HCT116 (cell line): ENCODE results near the gene FMNL1. TPM values are rescaled to one million over a fixed set of nuclear protein-coding genes. Genes with fewer than 3 reads are reported as not detected.

Experiments used
- ATAC-seq: fragments of 200-7000 bp; cut with Tn5 transposase; 2 replicates; pipeline ENCODE4 v1.9.1; 2020; ENCODE audit warnings: mild to moderate bottlenecking, moderate library complexity
- BruUV-seq: library from RNA; stranded (reverse); fragments of 400-500 nt; replicated peaks from 2 replicates; lab custom pipeline; 2021; lab: Mats Ljungman, UMichigan
- CTCF ChIA-PET: fragments of 300-600 bp; sonication (Branson Sonifier 250); formaldehyde crosslinking; loops from one replicate; lab custom pipeline; 2021; ENCODE audit warnings: antibody characterized with exemption; lab: Charles Lee
- POLR2A ChIA-PET: fragments of 300-600, 350-600 bp; sonication (Branson Sonifier 250); formaldehyde crosslinking; loops from one replicate; lab custom pipeline; 2021; ENCODE audit warnings: antibody characterized with exemption; lab: Charles Lee
- RAD21 ChIA-PET, 2 experiments: fragments of 300-600 bp; sonication (Branson Sonifier 250); formaldehyde crosslinking; loops; one replicate each; lab custom pipeline; 2023; ENCODE audit warnings: low total read pairs in 2 of 2; ENCODE audit not compliant: uncharacterized antibody in 2 of 2, unreplicated experiment in 2 of 2, low non-redundant PET in 1 of 2; lab: Charles Lee
- DNase-seq: peaks from one replicate; pipeline ENCODE4 v3.0.0-alpha.2; 2010; ENCODE audit warnings: low read depth, low spot score
- H2AFZ ChIP-seq: fragments of 200-600 bp; shearing (Covaris generic), sonication (generic); 2 replicates; pipeline ENCODE4 v1.6.1; 2017; ENCODE audit warnings: low read depth, mixed run types, mixed read lengths, antibody characterized with exemption, low read length; ENCODE audit not compliant: poor library complexity, severe bottlenecking
- H3K27ac ChIP-seq: 2 replicates; pipeline ENCODE4 v1.5.1; 2012; ENCODE audit warnings: low read depth, low read length
- H3K27me3 ChIP-seq: fragments of 200-600 bp; sonication (generic); 2 replicates; pipeline ENCODE4 v1.6.1; 2016; ENCODE audit warnings: mixed run types, low read length, mixed read lengths; ENCODE audit not compliant: insufficient read depth
- H3K36me3 ChIP-seq, 2 experiments: fragments of 200-500 bp in 1 of 2; fragments of 200-600 bp in 1 of 2; sonication (Bioruptor generic) in 1 of 2; sonication (generic) in 1 of 2; 2 replicates each; pipeline versions ENCODE4 v1.5.1 to v1.6.1; 2014 to 2016; ENCODE audit warnings: low read length in 2 of 2, inconsistent platforms in 1 of 2, mixed read lengths in 1 of 2, mixed run types in 1 of 2; ENCODE audit not compliant: insufficient read depth in 2 of 2, control insufficient read depth in 1 of 2
- H3K4me1 ChIP-seq, 2 experiments: fragments of 200-600 bp in 1 of 2; sonication (generic) in 1 of 2; 2 replicates each; pipeline versions ENCODE4 v1.5.1 to v1.6.1; 2012 to 2017; ENCODE audit warnings: low read length in 2 of 2, inconsistent platforms in 1 of 2, mild to moderate bottlenecking in 1 of 2, mixed read lengths in 1 of 2, mixed run types in 1 of 2, moderate library complexity in 1 of 2; ENCODE audit not compliant: insufficient read depth in 2 of 2, control insufficient read depth in 1 of 2
- H3K4me2 ChIP-seq: fragments of 200-600 bp; sonication (generic); 2 replicates; pipeline ENCODE4 v1.6.1; 2017; ENCODE audit warnings: mixed run types, low read length, mixed read lengths
- H3K4me3 ChIP-seq, 2 experiments: fragments of 200-600 bp in 1 of 2; sonication (generic) in 1 of 2; replicated peaks in 1 of 2; 2 replicates each; pipeline ENCODE4 v1.5.1; 2011 to 2016; ENCODE audit warnings: low read length in 2 of 2, control low read depth in 1 of 2, low read depth in 1 of 2, mild to moderate bottlenecking in 1 of 2, mixed read lengths in 1 of 2, mixed run types in 1 of 2
- H3K79me2 ChIP-seq: fragments of 200-600 bp; sonication (generic); 2 replicates; pipeline ENCODE4 v1.6.1; 2017; ENCODE audit warnings: mild to moderate bottlenecking, mixed run types, low read length, moderate library complexity, mixed read lengths; ENCODE audit not compliant: insufficient read depth
- H3K9ac ChIP-seq: fragments of 200-600 bp; sonication (generic); 2 replicates; pipeline ENCODE4 v1.6.1; 2016; ENCODE audit warnings: low read length, mixed read lengths
- H3K9me2 ChIP-seq: fragments of 200-600 bp; sonication (generic), shearing (Covaris generic); 2 replicates; pipeline ENCODE4 v1.6.1; 2017; ENCODE audit warnings: mixed run types, mild to moderate bottlenecking, moderate library complexity; ENCODE audit not compliant: insufficient read depth
- H3K9me3 ChIP-seq, 2 experiments: fragments of 200-500 bp in 1 of 2; fragments of 200-600 bp in 1 of 2; sonication (Bioruptor generic) in 1 of 2; sonication (generic) in 1 of 2; 2 replicates each; pipeline ENCODE4 v1.6.1; 2014 to 2017; ENCODE audit warnings: low read length in 2 of 2, mixed read lengths in 2 of 2, inconsistent platforms in 1 of 2, low read depth in 1 of 2, mild to moderate bottlenecking in 1 of 2, mixed run types in 1 of 2, moderate library complexity in 1 of 2; ENCODE audit not compliant: control insufficient read depth in 1 of 2, insufficient read depth in 1 of 2
- H4K20me1 ChIP-seq: fragments of 200-600 bp; sonication (generic), shearing (Covaris generic); 2 replicates; pipeline ENCODE4 v1.6.1; 2017; ENCODE audit warnings: mixed run types, mild to moderate bottlenecking, moderate library complexity; ENCODE audit not compliant: insufficient read depth
- EZH2 ChIP-seq: fragments of 200-600 bp; sonication (generic); IDR thresholded peaks from 2 replicates; pipeline ENCODE4 v1.6.1; 2017; ENCODE audit warnings: antibody characterized with exemption, mixed run types
- EZH2phosphoT487 ChIP-seq: fragments of 200-600 bp; IDR thresholded peaks from 2 replicates; pipeline ENCODE4 v1.6.1; 2018; ENCODE audit warnings: antibody characterized with exemption, borderline replicate concordance
- JUND ChIP-seq: IDR thresholded peaks from 2 replicates; pipeline ENCODE4 v1.6.1; 2012
- POLR2AphosphoS5 ChIP-seq: IDR thresholded peaks from 2 replicates; pipeline ENCODE4 v1.6.1; 2011; ENCODE audit warnings: mild to moderate bottlenecking, low read depth, low read length, moderate library complexity
- RAD21 ChIP-seq: IDR thresholded peaks from 2 replicates; pipeline ENCODE4 v1.6.1; 2012; ENCODE audit warnings: low read depth, mild to moderate bottlenecking
- SP1 ChIP-seq: IDR thresholded peaks from 2 replicates; pipeline ENCODE4 v1.6.1; 2012; ENCODE audit warnings: low read depth
- SRF ChIP-seq: IDR thresholded peaks from 2 replicates; pipeline ENCODE4 v1.6.1; 2012; ENCODE audit warnings: low read depth
- YY1 ChIP-seq: IDR thresholded peaks from 2 replicates; pipeline ENCODE4 v1.6.1; 2011; ENCODE audit warnings: low read length, low read depth, moderate library complexity, mild to moderate bottlenecking; ENCODE audit not compliant: insufficient replicate concordance; ENCODE audit errors: extremely low read depth
- ZNF274 ChIP-seq: fragments of 200-500 bp; sonication (Bioruptor generic); IDR thresholded peaks from 2 replicates; pipeline ENCODE4 v1.6.1; 2014; ENCODE audit warnings: mild to moderate bottlenecking, low read depth, low read length, inconsistent platforms
- intact Hi-C: fragments of 100-400 bp; cut with micrococcal nuclease; formaldehyde crosslinking; loops from 2 replicates; pipeline ENCODE4 v1.10.0; 2022
- total RNA-seq: library from RNA; stranded (reverse); gene quantifications from one replicate; pipeline ENCODE4 v1.2.1, GENCODE V29; 2021; ENCODE audit not compliant: unreplicated experiment
- TF ChIP-seq, protein P1 (sequence below), 3 experiments: fragments of 200-600 bp in 1 of 3; sonication (generic) in 1 of 3; IDR thresholded peaks in 2 of 3; conservative IDR thresholded peaks in 1 of 3; 2 replicates each; pipeline ENCODE4 v1.5.1; 2012 to 2017; ENCODE audit warnings: low read depth in 2 of 3, low read length in 2 of 3, antibody characterized with exemption in 1 of 3, borderline replicate concordance in 1 of 3, control low read depth in 1 of 3, mild to moderate bottlenecking in 1 of 3, mixed read lengths in 1 of 3, mixed run types in 1 of 3, moderate library complexity in 1 of 3; ENCODE audit not compliant: insufficient read depth in 1 of 3

FMNL1 gene
- total RNA-seq, 1 experiment from 2014 or later, result 8.2 TPM

DNA sequence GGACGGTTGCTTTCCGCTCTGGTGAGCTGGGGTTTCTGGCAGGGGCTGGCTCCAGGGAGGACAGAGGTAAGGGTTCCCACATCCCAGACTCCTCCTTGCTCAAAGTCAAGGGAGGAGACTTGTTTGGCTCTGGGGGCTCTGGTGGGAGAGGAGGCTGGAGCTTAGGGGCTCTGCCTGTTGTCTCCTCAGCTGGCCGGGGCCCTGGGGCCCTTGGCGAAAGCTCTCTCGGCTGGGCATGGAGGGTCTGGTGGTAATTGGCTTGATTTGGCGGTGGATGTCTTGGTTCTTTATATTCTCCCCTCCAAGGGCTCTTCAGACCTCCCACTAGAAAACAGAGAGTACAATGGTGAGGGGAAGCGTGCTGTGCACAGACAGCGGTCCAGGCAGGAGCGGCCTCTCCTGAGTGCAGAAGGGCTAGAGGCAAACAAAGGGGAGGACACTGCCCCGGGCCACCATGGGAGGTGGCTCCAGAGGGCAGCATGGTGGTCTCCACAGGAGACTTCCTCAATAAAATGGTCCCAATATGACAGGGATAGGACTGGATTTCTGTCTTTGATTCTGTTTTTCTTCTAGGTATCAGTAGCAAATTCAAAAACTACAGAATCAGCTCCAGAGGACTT is 45.9 kb downstream of the FMNL1 start:
- Histone ChIP-seq H3K4me3 (no peak overlapping the region), H3K9ac (no peak overlapping the region), H3K79me2 (no peaks in the 10 kb centered on the region), H4K20me1 (no peaks in the 10 kb centered on the region), H3K27me3 (no peaks in the 10 kb centered on the region), H3K4me1 (0 out of 4 replicates have a peak, but pooled peaks cover 0 to 4% of the 10 kb centered on the region in 2 experiments), H3K36me3 (peaks cover 46 to 59% of the 10 kb centered on the region in 2 experiments), H3K4me2 (no peak overlapping the region), H3K9me3 (no peaks in the 10 kb centered on the region), H3K27ac (no peak overlapping the region), H2AFZ (no peak overlapping the region), H3K9me2 (no peaks in the 10 kb centered on the region)
- no peak for DNase-seq
- ATAC-seq, result no peak
- RAD21 ChIA-PET, result no interaction called here
- no peak for TF ChIP-seq SP1
- no peak for TF ChIP-seq POLR2AphosphoS5
- TF ChIP-seq ZNF274, result no peak
- TF ChIP-seq RAD21, result no peak
- TF ChIP-seq SRF, result no peak
- TF ChIP-seq, protein P1, sequence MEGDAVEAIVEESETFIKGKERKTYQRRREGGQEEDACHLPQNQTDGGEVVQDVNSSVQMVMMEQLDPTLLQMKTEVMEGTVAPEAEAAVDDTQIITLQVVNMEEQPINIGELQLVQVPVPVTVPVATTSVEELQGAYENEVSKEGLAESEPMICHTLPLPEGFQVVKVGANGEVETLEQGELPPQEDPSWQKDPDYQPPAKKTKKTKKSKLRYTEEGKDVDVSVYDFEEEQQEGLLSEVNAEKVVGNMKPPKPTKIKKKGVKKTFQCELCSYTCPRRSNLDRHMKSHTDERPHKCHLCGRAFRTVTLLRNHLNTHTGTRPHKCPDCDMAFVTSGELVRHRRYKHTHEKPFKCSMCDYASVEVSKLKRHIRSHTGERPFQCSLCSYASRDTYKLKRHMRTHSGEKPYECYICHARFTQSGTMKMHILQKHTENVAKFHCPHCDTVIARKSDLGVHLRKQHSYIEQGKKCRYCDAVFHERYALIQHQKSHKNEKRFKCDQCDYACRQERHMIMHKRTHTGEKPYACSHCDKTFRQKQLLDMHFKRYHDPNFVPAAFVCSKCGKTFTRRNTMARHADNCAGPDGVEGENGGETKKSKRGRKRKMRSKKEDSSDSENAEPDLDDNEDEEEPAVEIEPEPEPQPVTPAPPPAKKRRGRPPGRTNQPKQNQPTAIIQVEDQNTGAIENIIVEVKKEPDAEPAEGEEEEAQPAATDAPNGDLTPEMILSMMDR (IDR thresholded peaks at IDR 0.05 in 2 of 3, conservative IDR thresholded peaks at IDR 0.05 in 1 of 3; ENCODE audit: borderline replicate concordance in 1 of 3, insufficient read depth in 1 of 3, low read depth in 2 of 3, low read length in 2 of 3), result no peak
- no peak for TF ChIP-seq YY1
- no peak for TF ChIP-seq EZH2
- TF ChIP-seq EZH2phosphoT487, result no peak
- TF ChIP-seq JUND, result no peak
- intact Hi-C loops, result no loop called here
- POLR2A ChIA-PET, result interaction anchor here (0.7 kb wide), 1 partner anchor 103 kb away, joined by 3 read pairs; no protein-coding TSS in a partner anchor
- no TSS peak for BruUV-seq
- CTCF ChIA-PET, result interaction anchor here (1.3 kb wide), 1 partner anchor 10 kb away, joined by 3 read pairs; no protein-coding TSS in a partner anchor
